Neural progenitor cell (in vitro differentiated cells): Measurements from ENCODE around the gene ZNF722. TPM values are rescaled to one million over a fixed set of nuclear protein-coding genes. Genes with fewer than 3 reads are reported as not detected.
"Not testable (repeated sequence)": the region's sequence is repeated elsewhere in the genome, so short reads cannot be mapped to it uniquely, and the experiment has no call there.

Source experiments
- DNase-seq: peaks from one replicate; pipeline ENCODE4 v3.0.0-alpha.2; 2016; ENCODE audit warnings: low spot score
- H2AFZ ChIP-seq: fragments of 200-600 bp; sonication (generic); replicated peaks from 2 replicates; pipeline ENCODE4 v1.6.1; 2016; ENCODE audit warnings: antibody characterized with exemption
- H3F3A ChIP-seq: fragments of 200-600 bp; sonication (generic); 2 replicates; pipeline ENCODE4 v1.6.1; 2016; ENCODE audit warnings: antibody characterized with exemption, low read depth
- H3K27ac ChIP-seq: fragments of 200-600 bp; sonication (generic); 2 replicates; pipeline ENCODE4 v1.5.1; 2016; ENCODE audit warnings: mild to moderate bottlenecking
- H3K27me3 ChIP-seq: fragments of 200-600 bp; sonication (generic); 2 replicates; pipeline ENCODE4 v1.6.1; 2016; ENCODE audit warnings: mild to moderate bottlenecking, moderate library complexity
- H3K36me3 ChIP-seq: fragments of 200-600 bp; sonication (generic); 2 replicates; pipeline ENCODE4 v1.5.1; 2016
- H3K4me1 ChIP-seq: fragments of 200-600 bp; sonication (generic); 2 replicates; pipeline ENCODE4 v1.6.1; 2016; ENCODE audit warnings: mixed run types
- H3K4me2 ChIP-seq: fragments of 200-600 bp; sonication (generic); 2 replicates; pipeline ENCODE4 v1.6.1; 2016
- H3K4me3 ChIP-seq: fragments of 200-600 bp; sonication (generic); 2 replicates; pipeline ENCODE4 v1.5.1; 2016
- H3K79me2 ChIP-seq: fragments of 200-600 bp; sonication (generic); 2 replicates; pipeline ENCODE4 v1.6.1; 2016; ENCODE audit warnings: low read depth
- H3K9ac ChIP-seq: fragments of 200-600 bp; sonication (generic); 2 replicates; pipeline ENCODE4 v1.6.1; 2016
- H3K9me3 ChIP-seq: fragments of 200-600 bp; sonication (generic); 2 replicates; pipeline ENCODE4 v1.5.1; 2016; ENCODE audit warnings: low read depth
- H4K20me1 ChIP-seq: fragments of 200-600 bp; sonication (generic); 2 replicates; pipeline ENCODE4 v1.6.1; 2016; ENCODE audit warnings: low read depth
- H3K27ac Mint-ChIP-seq: 3 replicates; pipeline ENCODE4 v1.8.0; 2021; ENCODE audit warnings: mixed read lengths
- H3K27me3 Mint-ChIP-seq: 2 replicates; pipeline ENCODE4 v1.8.0; 2022; ENCODE audit warnings: low read depth, mild to moderate bottlenecking, inconsistent platforms, moderate library complexity, mixed read lengths; ENCODE audit not compliant: insufficient read depth
- H3K36me3 Mint-ChIP-seq: 3 replicates; pipeline ENCODE4 v1.8.0; 2021; ENCODE audit warnings: mixed read lengths
- H3K4me1 Mint-ChIP-seq: 3 replicates; pipeline ENCODE4 v1.8.0; 2021; ENCODE audit warnings: mixed read lengths
- H3K4me3 Mint-ChIP-seq: 3 replicates; pipeline ENCODE4 v1.8.0; 2021; ENCODE audit warnings: mild to moderate bottlenecking, moderate library complexity, mixed read lengths
- H3K9me3 Mint-ChIP-seq: 3 replicates; pipeline ENCODE4 v1.8.0; 2020; ENCODE audit warnings: mixed read lengths
- EZH2 ChIP-seq: fragments of 200-600 bp; sonication (generic); IDR thresholded peaks from 2 replicates; pipeline ENCODE4 v1.6.1; 2017; ENCODE audit warnings: antibody characterized with exemption, mild to moderate bottlenecking, moderate library complexity
- EZH2phosphoT487 ChIP-seq: fragments of 200-600 bp; sonication (generic); IDR thresholded peaks from 2 replicates; pipeline ENCODE4 v1.6.1; 2017; ENCODE audit warnings: antibody characterized with exemption
- total RNA-seq: library from RNA; depleted of rRNA; stranded (reverse); fragments of >200 nt; gene quantifications from 2 replicates; pipeline ENCODE4 v1.2.3, GENCODE V29; 2015; ENCODE audit warnings: low replicate concordance
- TF ChIP-seq, protein P1 (sequence below): fragments of 200-600 bp; sonication (generic); IDR thresholded peaks from 2 replicates; pipeline ENCODE4 v1.5.1; 2017; ENCODE audit warnings: antibody characterized with exemption, mild to moderate bottlenecking

The ZNF722 gene
- total RNA-seq = not detected in 2 replicates

- Histone ChIP-seq H3K4me2 (no peak within 1 kb of the TSS), H2AFZ (no peak within 1 kb of the TSS), H3K79me2 (no peaks in the 10 kb centered on the region), H3K27ac (no peak within 1 kb of the TSS), H4K20me1 (no peaks in the 10 kb centered on the region), H3K36me3 (no peaks in the 10 kb centered on the region), H3K27me3 (no peaks in the 10 kb centered on the region), H3K4me3 (no peak within 1 kb of the TSS), H3K9ac (no peak within 1 kb of the TSS), H3F3A (no peaks in the 10 kb centered on the region), H3K4me1 (no peaks in the 10 kb centered on the region), H3K9me3 (peaks cover 21% of the 10 kb centered on the region)
- peaks cover 3% of the 10 kb centered on the region for H3K27me3 Mint-ChIP-seq
- TF ChIP-seq EZH2 (no peak), EZH2phosphoT487 (no peak)
- TF ChIP-seq, protein P1, sequence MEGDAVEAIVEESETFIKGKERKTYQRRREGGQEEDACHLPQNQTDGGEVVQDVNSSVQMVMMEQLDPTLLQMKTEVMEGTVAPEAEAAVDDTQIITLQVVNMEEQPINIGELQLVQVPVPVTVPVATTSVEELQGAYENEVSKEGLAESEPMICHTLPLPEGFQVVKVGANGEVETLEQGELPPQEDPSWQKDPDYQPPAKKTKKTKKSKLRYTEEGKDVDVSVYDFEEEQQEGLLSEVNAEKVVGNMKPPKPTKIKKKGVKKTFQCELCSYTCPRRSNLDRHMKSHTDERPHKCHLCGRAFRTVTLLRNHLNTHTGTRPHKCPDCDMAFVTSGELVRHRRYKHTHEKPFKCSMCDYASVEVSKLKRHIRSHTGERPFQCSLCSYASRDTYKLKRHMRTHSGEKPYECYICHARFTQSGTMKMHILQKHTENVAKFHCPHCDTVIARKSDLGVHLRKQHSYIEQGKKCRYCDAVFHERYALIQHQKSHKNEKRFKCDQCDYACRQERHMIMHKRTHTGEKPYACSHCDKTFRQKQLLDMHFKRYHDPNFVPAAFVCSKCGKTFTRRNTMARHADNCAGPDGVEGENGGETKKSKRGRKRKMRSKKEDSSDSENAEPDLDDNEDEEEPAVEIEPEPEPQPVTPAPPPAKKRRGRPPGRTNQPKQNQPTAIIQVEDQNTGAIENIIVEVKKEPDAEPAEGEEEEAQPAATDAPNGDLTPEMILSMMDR = no peak
- H3K4me1 Mint-ChIP-seq = no peaks in the 10 kb centered on the region
- H3K27ac Mint-ChIP-seq = no peak within 1 kb of the TSS
- no peak for DNase-seq
- H3K36me3 Mint-ChIP-seq = no peaks in the 10 kb centered on the region
- H3K4me3 Mint-ChIP-seq = no peak within 1 kb of the TSS
- H3K9me3 Mint-ChIP-seq = peaks cover 39% of the 10 kb centered on the region
Observed at GRCh38 chr7:63998549-63998948, at the start of gene ZNF722. Gene ZNF722, plus strand, starts transcription at chr7:63998849. Its CDS starts 113 bp downstream, at chr7:63998962.

- Histone ChIP-seq H3K4me1 (no peaks in the 10 kb centered on the region), H4K20me1 (no peaks in the 10 kb centered on the region), H3K4me2 (no peak overlapping the region), H3K9me3 (peaks cover 35% of the 10 kb centered on the region), H3K36me3 (peaks cover 3% of the 10 kb centered on the region), H3K27ac (no peak overlapping the region), H3K79me2 (no peaks in the 10 kb centered on the region), H3F3A (no peaks in the 10 kb centered on the region), H3K9ac (no peak overlapping the region), H2AFZ (no peak overlapping the region), H3K27me3 (no peaks in the 10 kb centered on the region), H3K4me3 (no peak overlapping the region)
- Mint-ChIP-seq H3K4me1 (no peaks in the 10 kb centered on the region), H3K27ac (no peak overlapping the region), H3K4me3 (no peak overlapping the region), H3K27me3 (peaks cover 4% of the 10 kb centered on the region), H3K36me3 (no peaks in the 10 kb centered on the region), H3K9me3 (peaks cover 58% of the 10 kb centered on the region)
- DNase-seq = no peak
- no peak for TF ChIP-seq EZH2phosphoT487
- TF ChIP-seq EZH2 = no peak
- TF ChIP-seq, protein P1 = no peak
Observed at GRCh38 chr7:63953181-63953580, 45.5 kb upstream of the ZNF722 start.

DNA sequence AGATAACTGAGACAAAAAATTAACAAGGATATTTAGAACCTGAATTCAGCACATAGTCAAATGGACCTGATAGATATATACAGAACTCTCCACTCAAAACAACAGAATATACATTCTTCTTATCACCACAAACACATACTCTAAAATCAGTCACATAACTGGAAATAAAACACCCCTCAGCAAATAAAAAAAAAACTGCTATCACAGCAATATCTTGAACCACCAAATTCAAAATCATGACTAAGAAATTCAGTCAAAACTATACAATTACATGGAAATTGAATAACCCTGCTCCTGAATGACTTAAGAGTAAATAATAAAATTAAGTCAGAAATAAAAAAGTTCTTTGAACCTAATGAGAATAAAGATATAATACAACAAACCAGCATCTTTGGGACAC lies 30.0 kb upstream of the ZNF722 start:
- no peaks in the 10 kb centered on the region for H3K36me3 ChIP-seq
- H3K4me3 ChIP-seq = no peak overlapping the region
- no peaks in the 10 kb centered on the region for H3K36me3 Mint-ChIP-seq
- TF ChIP-seq EZH2phosphoT487 = no peak
- no peak for TF ChIP-seq EZH2
- TF ChIP-seq, protein P1 = no peak
- no peak overlapping the region for H3K4me3 Mint-ChIP-seq
- no peaks in the 10 kb centered on the region for H3K4me1 Mint-ChIP-seq
- no peaks in the 10 kb centered on the region for H3K4me1 ChIP-seq
- no peaks in the 10 kb centered on the region for H3K27me3 Mint-ChIP-seq
- H3K27ac ChIP-seq = no peak overlapping the region
- H3K9me3 Mint-ChIP-seq = peaks cover 8% of the 10 kb centered on the region
- no peaks in the 10 kb centered on the region for H4K20me1 ChIP-seq
- no peak overlapping the region for H3K27ac Mint-ChIP-seq
- no peaks in the 10 kb centered on the region for H3K79me2 ChIP-seq
- peaks cover 43% of the 10 kb centered on the region for H3K9me3 ChIP-seq
- no peak overlapping the region for H2AFZ ChIP-seq
- H3K27me3 ChIP-seq = no peaks in the 10 kb centered on the region
- H3K9ac ChIP-seq = no peak overlapping the region
- H3F3A ChIP-seq = no peaks in the 10 kb centered on the region
- H3K4me2 ChIP-seq = no peak overlapping the region
- DNase-seq = no peak

GRCh38 chr7:64015496-64015895 lies 16.8 kb downstream of the ZNF722 start:
- H3K4me3 Mint-ChIP-seq, H3K27ac ChIP-seq, H3K27ac Mint-ChIP-seq, H3K4me3 ChIP-seq, H2AFZ ChIP-seq, H3K27me3 ChIP-seq, H3K4me1 Mint-ChIP-seq, H3K36me3 ChIP-seq, DNase-seq, H3F3A ChIP-seq, H3K27me3 Mint-ChIP-seq, H3K9ac ChIP-seq, H3K4me1 ChIP-seq, H3K79me2 ChIP-seq, H3K4me2 ChIP-seq, H3K36me3 Mint-ChIP-seq, H4K20me1 ChIP-seq: not testable (repeated sequence)
- peaks cover 61% of the 10 kb centered on the region for H3K9me3 Mint-ChIP-seq
- peaks cover 27% of the 10 kb centered on the region for H3K9me3 ChIP-seq
